HL-60/S4 (cell line): ENCODE measurements around the gene LMAN1L.

Experiments
- in situ Hi-C: fragments of 300-500 bp; cut with MboI; formaldehyde crosslinking; loops from 2 replicates; pipeline ENCODE4 v1.14.3; 2022; ENCODE audit warnings: low sequenced_read_pairs

LMAN1L gene

GRCh38 chr15:74833376-74834107 lies 20.9 kb downstream of the LMAN1L start:
- in situ Hi-C loops, result no loop called here

GRCh38 chr15:74835312-74835823 lies 22.7 kb downstream of the LMAN1L start:
- in situ Hi-C loops, result no loop called here

- in situ Hi-C loops, result no loop called here
Observed at GRCh38 chr15:74836846-74837245, 24.2 kb downstream of the LMAN1L start.

GRCh38 chr15:74837482-74838136 lies 25.0 kb downstream of the LMAN1L start:
- in situ Hi-C loops, result no loop called here

GRCh38 chr15:74838137-74838516 lies 25.5 kb downstream of the LMAN1L start:
- in situ Hi-C loops, result no loop called here

- in situ Hi-C loops, result no loop called here
Observed at GRCh38 chr15:74838746-74839525, 26.3 kb downstream of the LMAN1L start.

- in situ Hi-C loops, result no loop called here
Observed at GRCh38 chr15:74839526-74840395, 27.1 kb downstream of the LMAN1L start.

GRCh38 chr15:74840851-74841775 lies 28.5 kb downstream of the LMAN1L start:
- in situ Hi-C loops, result no loop called here

- in situ Hi-C loops, result no loop called here
Observed at GRCh38 chr15:74841891-74842373, 29.3 kb downstream of the LMAN1L start.

GRCh38 chr15:74842581-74843444 lies 30.2 kb downstream of the LMAN1L start, which contains the start of gene ULK3:
TSS of gene ULK3 (minus strand) at chr15:74843156. CDS start at chr15:74843105, 51 bp downstream.
- in situ Hi-C loops, result no loop called here

GRCh38 chr15:74843445-74843828 lies 30.8 kb downstream of the LMAN1L start:
- in situ Hi-C loops, result no loop called here

GRCh38 chr15:74843891-74844299 lies 31.3 kb downstream of the LMAN1L start:
- in situ Hi-C loops, result no loop called here

- in situ Hi-C loops, result no loop called here
Observed at GRCh38 chr15:74844319-74845207, 31.9 kb downstream of the LMAN1L start.

- in situ Hi-C loops, result no loop called here
Observed at GRCh38 chr15:74845208-74845568, 32.6 kb downstream of the LMAN1L start.

- in situ Hi-C loops, result no loop called here
Observed at GRCh38 chr15:74845581-74845980, 32.9 kb downstream of the LMAN1L start.

- in situ Hi-C loops, result no loop called here
Observed at GRCh38 chr15:74847432-74847831, 34.8 kb downstream of the LMAN1L start.

- in situ Hi-C loops, result no loop called here
Observed at GRCh38 chr15:74850393-74850792, 37.8 kb downstream of the LMAN1L start.
